ENCODE results near the gene BCAR3.

DNA sequence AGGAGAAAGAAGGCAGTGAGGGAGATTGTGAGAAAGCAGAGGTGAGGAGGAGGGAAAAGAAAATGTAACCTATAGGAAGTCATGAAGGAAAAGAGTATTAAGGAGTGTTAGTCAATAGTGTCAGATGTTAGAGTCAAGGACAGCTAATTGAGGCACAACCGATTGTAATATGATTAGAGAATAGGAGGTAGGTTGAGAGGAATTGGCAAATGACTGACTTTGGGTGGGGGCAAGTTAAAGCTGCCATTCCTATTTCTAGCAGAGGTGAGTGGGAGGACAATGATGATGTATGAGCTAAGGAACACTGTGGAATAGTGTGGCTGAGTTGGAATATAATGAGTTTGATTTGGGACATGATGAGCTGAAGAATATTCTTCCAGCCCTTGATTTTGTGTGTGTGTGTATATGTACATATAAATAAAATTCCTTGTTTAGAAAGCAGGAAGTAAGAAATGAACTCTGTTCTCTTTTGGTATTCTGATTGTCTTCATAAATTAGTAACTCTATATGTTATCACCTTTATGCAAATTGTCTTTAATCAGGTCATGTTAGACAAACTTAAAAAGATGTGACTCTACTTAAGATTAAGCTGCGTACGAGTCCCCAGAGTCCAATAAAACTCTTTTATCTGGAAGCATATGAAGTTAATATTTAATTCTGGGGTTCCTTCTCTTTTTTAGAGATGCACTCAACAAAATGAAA is 135.3 kb downstream of the BCAR3 start:
- TF ChIP-seq SUZ12 (IDR thresholded peaks at IDR 0.05; ENCODE audit: extremely low read depth, insufficient read depth, insufficient read length) = no peak
- no peak for TF ChIP-seq YY1 (IDR thresholded peaks at IDR 0.05; ENCODE audit: insufficient read depth, insufficient read length)
- no peak for TF ChIP-seq ZNF274 (IDR thresholded peaks at IDR 0.05; ENCODE audit: low read depth, low read length)

Data from NT2/D1 (cell line).